Frontal cortex (tissue), 4 donors: ENCODE results near the gene KCNT1. TPM values are rescaled to one million over a fixed set of nuclear protein-coding genes. Genes with fewer than 3 reads are reported as not detected.
A peak's percentile ranks its signal among the peaks of the same experiment; 100 is the strongest.

Experiments used
- DNase-seq, 2 donors: peaks; one replicate each; pipeline ENCODE4 v3.0.0; 2012; ENCODE audit warnings: low spot score in 2 of 2
- FAIRE-seq: peaks from 2 replicates; lab custom pipeline; 2012; peaks lifted over from hg19 to GRCh38; lab: Jason Lieb, UNC
- total RNA-seq: library from RNA; depleted of rRNA; stranded (reverse); fragments of >200 nt; gene quantifications from one replicate; pipeline ENCODE4 v1.2.3, GENCODE V29; 2014
- donor health status: control.
- donor health status: control.
- donor health status: control.

The KCNT1 gene
- total RNA-seq, 1 donor from 2014 or later, result 3.7 TPM

- DNase-seq (no peak), FAIRE-seq (no peak)
Observed at GRCh38 chr9:135790356-135790755, 88.4 kb downstream of the KCNT1 start.

- FAIRE-seq, result no peak
- no peak for DNase-seq
Observed at GRCh38 chr9:135790850-135791249, 88.9 kb downstream of the KCNT1 start.

- FAIRE-seq (no peak), DNase-seq (no peak)
Observed at GRCh38 chr9:135791431-135792267, 89.7 kb downstream of the KCNT1 start.

- FAIRE-seq, result no peak
Observed at GRCh38 chr9:135792268-135793128, 90.5 kb downstream of the KCNT1 start.

GRCh38 chr9:135793221-135794056 is 91.5 kb downstream of the KCNT1 start:
- no peak for DNase-seq
- no peak for FAIRE-seq

More at GRCh38 chr9:135792268-135793128, 90.5 kb downstream of the KCNT1 start:
- no peak for DNase-seq

- FAIRE-seq (no peak), DNase-seq (no peak)
Observed at GRCh38 chr9:135794057-135794335, 92.0 kb downstream of the KCNT1 start.

- DNase-seq (no peak), FAIRE-seq (no peak)
Observed at GRCh38 chr9:135794361-135794885, 92.4 kb downstream of the KCNT1 start.

GRCh38 chr9:135795391-135795790 is 93.4 kb downstream of the KCNT1 start:
- FAIRE-seq, result no peak
- no peak for DNase-seq

- no peak for DNase-seq
- no peak for FAIRE-seq
Observed at GRCh38 chr9:135796784-135797485, 95.0 kb downstream of the KCNT1 start.

GRCh38 chr9:135797507-135798262 is 95.7 kb downstream of the KCNT1 start:
- DNase-seq (peak; percentile 59 to 74), FAIRE-seq (no peak)

- no peak for DNase-seq
- no peak for FAIRE-seq
Observed at GRCh38 chr9:135798263-135798585, 96.2 kb downstream of the KCNT1 start.

GRCh38 chr9:135799261-135799660 is 97.3 kb downstream of the KCNT1 start:
- DNase-seq (no peak), FAIRE-seq (no peak)

- DNase-seq (no peak), FAIRE-seq (no peak)
Observed at GRCh38 chr9:135801070-135801469, 99.1 kb downstream of the KCNT1 start.

GRCh38 chr9:135802876-135803419 is 101.0 kb downstream of the KCNT1 start:
- FAIRE-seq, result no peak
- no peak for DNase-seq

- DNase-seq (no peak), FAIRE-seq (no peak)
Observed at GRCh38 chr9:135803441-135803840, 101.5 kb downstream of the KCNT1 start.

- DNase-seq (no peak), FAIRE-seq (no peak)
Observed at GRCh38 chr9:135804581-135805421, 102.8 kb downstream of the KCNT1 start.

- DNase-seq, result no peak
Observed at GRCh38 chr9:135805422-135806022, 103.5 kb downstream of the KCNT1 start.

More at GRCh38 chr9:135805422-135806022, 103.5 kb downstream of the KCNT1 start:
- no peak for FAIRE-seq
